GM19023 (cell line): ENCODE measurements around the gene POLE4.

Source experiments
- ATAC-seq: cut with Tn5 transposase; IDR thresholded peaks from one replicate; pipeline ENCODE4 v1.9.1; 2021; ENCODE audit warnings: mild to moderate bottlenecking, moderate library complexity; ENCODE audit not compliant: unreplicated experiment

Gene POLE4

GRCh38 chr2:74939919-74940812 lies 18.3 kb upstream of the POLE4 start:
- ATAC-seq: no peak

- no peak for ATAC-seq
Measured at GRCh38 chr2:74941284-74941683, 17.2 kb upstream of the POLE4 start.

GRCh38 chr2:74942263-74942662 lies 16.2 kb upstream of the POLE4 start:
- ATAC-seq: no peak

- ATAC-seq: peak; percentile 100
Measured at GRCh38 chr2:74944987-74945787, 13.3 kb upstream of the POLE4 start.

GRCh38 chr2:74945788-74946331 lies 12.6 kb upstream of the POLE4 start:
- ATAC-seq: no peak

DNA sequence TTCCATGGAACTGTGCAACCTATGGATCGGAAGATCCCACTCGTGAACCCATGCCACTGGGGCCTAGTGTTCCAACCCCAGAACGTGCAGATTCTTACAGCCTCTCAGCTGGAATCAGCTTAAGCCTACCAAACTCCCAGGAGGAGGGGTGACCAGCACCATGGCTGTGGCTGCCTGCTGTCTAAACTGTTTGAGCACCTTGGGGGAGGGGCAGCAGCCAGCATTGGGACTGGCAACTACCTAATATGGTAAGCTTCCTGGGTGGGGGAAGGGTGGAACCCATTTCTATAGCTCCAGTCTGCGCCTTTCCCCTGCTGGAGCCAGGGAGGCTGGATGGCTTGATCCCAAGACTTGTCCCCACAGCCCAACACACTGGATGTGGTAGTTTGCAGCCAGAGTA lies 10.7 kb upstream of the POLE4 start:
- no peak for ATAC-seq

- ATAC-seq: no peak
Measured at GRCh38 chr2:74948779-74949178, 9.7 kb upstream of the POLE4 start.

- no peak for ATAC-seq
Measured at GRCh38 chr2:74951211-74951754, 7.2 kb upstream of the POLE4 start.

- ATAC-seq: no peak
Measured at GRCh38 chr2:74952575-74952974, 5.9 kb upstream of the POLE4 start.

DNA sequence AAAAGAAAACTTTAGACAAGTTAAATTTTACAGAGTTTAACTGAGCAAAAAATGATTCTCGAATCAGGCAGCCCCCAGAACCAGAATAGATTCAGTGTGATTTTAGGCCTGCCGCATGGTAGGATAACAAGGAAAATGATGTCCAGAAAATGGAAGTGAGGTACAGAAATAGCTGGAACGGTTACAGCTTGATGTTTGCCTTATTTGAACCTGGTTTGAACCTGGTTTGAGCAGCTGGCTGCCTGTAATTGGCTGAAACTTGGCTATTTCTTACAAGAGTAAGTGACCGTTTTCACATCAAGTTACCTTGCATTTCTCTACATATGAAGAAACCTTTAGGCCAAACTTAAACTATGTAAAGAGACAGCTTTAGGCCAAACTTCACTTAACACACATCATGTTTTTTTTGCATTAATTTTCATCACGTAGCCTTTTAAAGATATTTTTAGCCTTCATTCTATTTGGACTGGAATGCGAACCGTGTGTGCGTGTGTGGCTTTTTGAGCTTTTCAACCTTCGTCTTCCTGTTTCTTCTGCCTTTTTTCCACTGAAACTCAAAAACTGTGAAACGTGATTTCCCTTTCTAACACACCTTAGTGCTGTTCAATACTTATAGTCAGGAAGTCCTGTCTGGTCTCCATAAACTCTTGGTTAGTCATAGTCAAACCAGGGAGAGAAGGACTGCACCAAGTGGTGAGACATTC lies 4.5 kb upstream of the POLE4 start:
- ATAC-seq: no peak

GRCh38 chr2:74954500-74954874 lies 4.0 kb upstream of the POLE4 start:
- no peak for ATAC-seq

DNA sequence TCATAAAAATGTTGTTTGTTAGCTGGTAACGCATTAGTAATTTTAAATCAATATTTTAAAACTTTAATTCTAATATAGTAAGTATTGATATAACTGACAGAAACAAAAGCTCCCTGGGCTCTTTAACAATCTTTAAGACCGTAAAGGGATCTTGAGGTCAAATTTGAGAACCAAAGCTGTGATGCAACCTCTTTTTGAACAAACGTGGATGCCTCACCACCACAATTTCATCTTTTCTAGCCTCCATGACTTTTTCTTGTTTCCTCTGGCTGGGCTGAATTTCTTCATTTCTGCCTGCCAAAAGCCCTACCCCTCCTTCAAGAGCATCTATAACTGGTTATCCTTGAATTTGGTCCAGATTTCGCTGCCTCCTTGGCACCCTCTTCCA lies 563 bp upstream of the POLE4 start:
- ATAC-seq: no peak

- ATAC-seq: no peak
Measured at GRCh38 chr2:74959106-74959751, 786 bp downstream of the POLE4 start.

DNA sequence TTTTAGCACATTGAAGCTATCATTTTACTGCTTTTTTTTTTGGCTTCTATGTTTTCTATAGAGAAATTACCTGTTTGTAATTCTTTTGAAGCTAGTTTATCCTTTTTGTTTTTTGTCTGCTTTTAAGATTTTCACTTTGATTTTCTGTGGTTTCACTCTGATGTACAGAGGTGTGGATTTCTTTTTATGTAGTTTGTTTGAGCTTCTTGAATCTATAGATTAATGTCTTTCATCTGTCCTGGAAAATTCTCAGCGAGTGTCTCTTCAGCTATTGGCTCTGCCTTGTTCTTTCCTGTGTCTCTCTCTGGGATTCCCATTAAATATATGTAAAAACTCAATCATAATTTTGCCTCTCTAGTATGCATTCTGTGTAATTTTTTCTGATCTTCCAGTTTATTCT lies 8.4 kb downstream of the POLE4 start:
- no peak for ATAC-seq

DNA sequence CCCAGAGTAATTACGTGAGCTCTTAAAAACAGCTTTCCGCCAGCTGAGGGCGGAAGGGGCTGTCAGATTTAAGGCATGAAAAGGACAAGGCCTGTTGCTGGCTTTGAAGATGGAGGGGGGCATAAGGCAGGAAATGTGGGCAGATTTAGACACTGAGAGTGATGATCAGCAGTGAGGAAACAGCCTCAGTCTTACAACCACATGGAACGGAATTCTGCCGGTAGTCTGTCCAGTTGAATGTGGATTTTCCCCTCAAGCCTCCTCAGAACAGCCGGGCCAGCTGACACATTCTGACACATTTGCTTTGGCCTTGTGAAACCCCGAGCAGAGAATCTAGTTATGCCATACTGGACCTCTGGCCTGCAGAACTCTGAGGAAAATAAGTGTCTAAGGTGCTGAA lies 16.6 kb downstream of the POLE4 start:
- no peak for ATAC-seq

DNA sequence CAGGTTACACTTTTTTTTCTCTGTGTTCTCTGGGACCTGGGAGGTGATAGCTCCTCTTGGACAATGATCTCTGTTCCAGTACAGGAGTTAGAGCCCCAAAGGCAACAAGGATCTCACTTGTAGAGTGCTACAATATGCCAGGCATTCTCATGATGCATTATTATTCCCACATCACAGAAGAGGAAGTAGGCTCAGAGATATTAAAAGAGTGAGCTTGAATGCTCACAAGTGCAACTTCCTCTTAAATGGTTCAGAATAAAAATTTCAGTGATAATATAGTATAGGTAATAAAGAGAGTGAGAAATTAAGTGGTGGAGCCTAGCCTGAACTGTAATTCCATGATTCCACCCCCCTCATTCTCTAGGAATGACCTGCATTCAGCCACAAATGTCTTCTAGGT lies 21.4 kb downstream of the POLE4 start:
- no peak for ATAC-seq

DNA sequence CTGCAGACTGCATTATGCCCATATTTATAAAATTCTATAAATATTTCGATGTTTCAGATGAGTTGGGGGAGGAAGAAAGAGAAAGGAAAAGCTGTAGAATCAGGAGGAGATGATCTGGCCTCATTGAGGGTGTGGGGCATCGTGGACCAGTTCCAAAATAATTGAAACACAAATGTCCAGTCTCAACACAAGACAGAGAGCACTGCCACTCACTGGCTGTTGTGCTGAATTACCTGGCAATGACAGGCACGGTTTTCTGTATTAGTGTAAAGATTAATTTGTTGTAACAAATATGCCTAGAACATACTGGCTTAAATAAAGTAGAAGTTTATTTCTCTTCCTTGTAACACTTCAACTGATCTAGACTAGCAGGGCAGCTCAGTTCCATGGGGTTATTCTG lies 24.1 kb downstream of the POLE4 start:
- ATAC-seq: no peak

- ATAC-seq: no peak
Measured at GRCh38 chr2:74983631-74984392, 25.4 kb downstream of the POLE4 start.

- no peak for ATAC-seq
Measured at GRCh38 chr2:74984947-74985637, 26.6 kb downstream of the POLE4 start.
